Muscle layer of colon (tissue), 2 donors: ENCODE measurements around the gene RHOV.
A peak's percentile ranks its signal among the peaks of the same experiment; 100 is the strongest.

Experiments
- H3K27ac ChIP-seq: one replicate; pipeline ENCODE4 v1.7.0; 2013; ENCODE audit warnings: low read depth, mild to moderate bottlenecking, low read length, moderate library complexity
- H3K27me3 ChIP-seq, 2 donors: one replicate each; pipeline ENCODE4 v1.7.0; 2013; ENCODE audit warnings: low read length in 2 of 2, mild to moderate bottlenecking in 2 of 2; ENCODE audit not compliant: insufficient read depth in 2 of 2, control insufficient read depth in 1 of 2
- H3K36me3 ChIP-seq: one replicate; pipeline ENCODE4 v1.7.0; 2013; ENCODE audit warnings: mild to moderate bottlenecking, low read length; ENCODE audit not compliant: insufficient read depth
- H3K4me1 ChIP-seq: one replicate; pipeline ENCODE4 v1.7.0; 2013; ENCODE audit warnings: mild to moderate bottlenecking, low read length; ENCODE audit not compliant: insufficient read depth
- H3K4me3 ChIP-seq, 2 donors: one replicate each; pipeline ENCODE4 v1.7.0; 2013; ENCODE audit warnings: low read length in 2 of 2, low read depth in 1 of 2, mild to moderate bottlenecking in 1 of 2, moderate library complexity in 1 of 2
- H3K9ac ChIP-seq: one replicate; pipeline ENCODE4 v1.7.0; 2013; ENCODE audit warnings: low read length
- H3K9me3 ChIP-seq: one replicate; pipeline ENCODE4 v1.7.0; 2013; ENCODE audit warnings: mild to moderate bottlenecking, low read length
- donor health status: abdominal sarcoma.
- donor health status: Adenocarcinoma of cecum.

RHOV gene

DNA sequence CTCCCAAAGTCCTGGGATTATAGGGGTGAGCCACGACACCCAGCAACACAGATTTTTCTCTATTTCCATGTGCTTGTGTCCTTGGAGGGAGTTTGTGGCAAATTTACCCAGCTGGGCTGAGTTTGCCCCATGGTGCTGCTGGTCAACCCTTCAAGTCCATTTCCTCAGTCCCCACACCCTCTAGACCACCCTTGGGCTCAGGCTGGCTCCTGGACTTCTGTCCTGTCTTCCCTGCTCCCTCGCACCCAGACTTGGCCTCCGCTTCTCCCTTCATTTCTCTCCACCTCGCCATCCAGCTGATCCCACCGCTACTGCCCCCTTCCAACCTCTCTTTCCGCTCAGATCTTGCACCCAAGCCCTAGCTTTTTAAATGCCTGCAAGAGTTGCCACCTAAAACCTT, 7.3 kb upstream of the RHOV start:
- H3K36me3 ChIP-seq: no peaks in the 10 kb centered on the region
- H3K27me3 ChIP-seq: no peaks in the 10 kb centered on the region
- no peak overlapping the region for H3K27ac ChIP-seq
- no peak overlapping the region for H3K9ac ChIP-seq
- H3K4me3 ChIP-seq: no peak overlapping the region
- H3K4me1 ChIP-seq: no peaks in the 10 kb centered on the region
- no peaks in the 10 kb centered on the region for H3K9me3 ChIP-seq

DNA sequence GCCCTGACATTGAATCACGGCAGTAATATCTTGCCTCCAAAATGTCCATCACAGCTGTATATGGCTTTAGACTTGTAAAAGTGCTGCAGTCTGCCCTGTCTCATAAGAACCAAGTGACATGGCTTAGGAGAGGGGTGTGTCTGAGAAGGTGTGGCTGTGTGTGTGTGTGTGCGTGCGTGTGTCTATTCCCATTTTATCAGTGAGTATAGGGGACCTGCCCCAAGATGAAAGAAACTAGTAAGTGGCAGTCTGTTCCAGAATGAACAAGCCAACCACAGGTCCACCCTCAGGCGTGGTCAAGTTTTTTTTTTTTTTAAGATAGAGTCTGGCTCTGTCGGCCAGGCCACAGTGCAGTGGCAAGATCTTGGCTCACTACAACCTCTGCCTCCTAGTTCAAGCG, 5.6 kb upstream of the RHOV start:
- Histone ChIP-seq H3K27ac (no peak overlapping the region), H3K36me3 (no peaks in the 10 kb centered on the region), H3K9ac (no peak overlapping the region), H3K4me1 (no peaks in the 10 kb centered on the region), H3K4me3 (no peak overlapping the region), H3K9me3 (no peaks in the 10 kb centered on the region), H3K27me3 (no peaks in the 10 kb centered on the region)

DNA sequence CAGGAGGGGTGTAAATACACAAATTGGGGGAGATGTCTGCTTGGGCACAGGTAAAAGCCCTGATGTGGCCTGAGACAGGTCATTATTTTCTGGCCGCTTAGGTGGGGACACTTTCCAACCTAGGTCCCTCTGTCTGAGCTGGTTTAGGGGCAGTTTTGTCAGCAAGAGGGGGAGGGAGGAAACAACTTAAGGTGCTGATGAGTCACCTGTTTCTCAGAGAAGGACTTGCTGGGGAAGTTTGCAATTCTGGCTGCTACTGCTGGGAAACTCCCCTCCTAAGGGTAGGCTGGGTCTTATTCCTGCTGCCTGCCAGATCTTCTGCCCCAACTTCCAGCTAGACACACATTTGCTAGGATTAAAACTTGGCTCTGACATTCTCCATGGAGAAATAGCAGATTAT, 4.8 kb upstream of the RHOV start:
- no peaks in the 10 kb centered on the region for H3K36me3 ChIP-seq
- H3K9ac ChIP-seq: no peak overlapping the region
- H3K4me1 ChIP-seq: peaks cover 5% of the 10 kb centered on the region
- H3K4me3 ChIP-seq: no peak overlapping the region
- H3K9me3 ChIP-seq: no peaks in the 10 kb centered on the region
- H3K27ac ChIP-seq: no peak overlapping the region
- H3K27me3 ChIP-seq: peaks cover 0 to 2% of the 10 kb centered on the region in 2 donors

DNA sequence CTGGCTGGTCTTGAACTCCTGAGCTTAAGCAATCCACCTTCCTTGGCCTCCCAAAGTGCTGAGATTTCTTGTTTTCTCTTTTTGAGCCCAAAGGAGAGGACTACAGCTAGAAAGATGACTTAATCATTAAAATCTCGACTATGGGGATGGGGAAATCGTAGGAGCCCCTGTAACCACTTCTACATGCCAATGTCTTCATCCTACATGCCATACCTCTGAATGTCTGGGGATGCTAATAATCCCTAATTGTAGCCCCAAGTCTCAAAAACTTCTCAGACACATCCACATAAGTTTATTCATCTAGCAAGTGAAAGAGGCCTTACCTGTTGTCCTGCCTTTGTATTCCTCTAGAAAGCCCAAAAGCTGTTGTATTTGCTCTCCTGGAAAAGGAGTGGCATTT, 3.7 kb upstream of the RHOV start:
- Histone ChIP-seq H3K27me3 (peaks cover 0 to 13% of the 10 kb centered on the region in 2 donors), H3K4me3 (no peak overlapping the region), H3K4me1 (peaks cover 5% of the 10 kb centered on the region), H3K27ac (no peak overlapping the region), H3K9me3 (no peaks in the 10 kb centered on the region), H3K36me3 (no peaks in the 10 kb centered on the region), H3K9ac (no peak overlapping the region)

DNA sequence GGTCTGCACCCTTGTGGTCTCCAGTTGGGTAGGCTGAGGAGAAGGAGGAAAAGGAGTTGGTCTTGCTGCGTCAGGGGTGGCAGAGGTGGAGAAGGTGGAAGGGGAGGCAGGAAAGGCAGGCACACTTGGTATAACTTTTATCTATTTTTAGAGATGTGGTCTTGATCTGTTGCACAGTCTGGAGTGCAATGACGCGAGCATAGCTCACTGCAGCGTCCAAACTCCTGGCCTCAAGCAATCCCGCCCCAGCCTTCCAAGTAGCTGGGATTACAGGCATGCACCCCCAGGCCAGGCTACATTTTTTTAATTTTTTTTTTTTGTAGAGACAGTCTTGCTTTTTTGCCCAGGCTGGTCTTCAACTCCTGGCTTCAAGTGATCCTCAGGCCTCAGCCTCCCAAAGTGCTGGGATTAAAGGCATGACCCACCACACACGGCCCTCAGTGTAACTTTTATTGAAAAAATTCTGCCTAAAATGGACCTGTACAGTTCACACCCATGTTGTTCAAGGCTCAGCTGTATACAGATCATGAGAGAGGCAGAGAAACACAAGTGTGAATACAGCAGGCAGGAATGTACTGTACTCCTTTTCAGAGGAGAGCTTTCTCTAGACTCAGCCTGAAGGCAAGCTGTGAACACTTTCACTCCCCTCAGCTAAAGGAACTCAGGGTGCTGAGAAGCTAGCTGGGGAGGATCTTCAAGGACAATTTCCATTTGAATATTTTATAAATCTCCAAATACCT, 2.1 kb upstream of the RHOV start:
- H3K4me1 ChIP-seq: peaks cover 5% of the 10 kb centered on the region
- H3K27me3 ChIP-seq: peaks cover 0 to 17% of the 10 kb centered on the region in 2 donors
- no peak overlapping the region for H3K27ac ChIP-seq
- no peak overlapping the region for H3K9ac ChIP-seq
- H3K9me3 ChIP-seq: no peaks in the 10 kb centered on the region
- H3K4me3 ChIP-seq: no peak overlapping the region
- no peaks in the 10 kb centered on the region for H3K36me3 ChIP-seq

DNA sequence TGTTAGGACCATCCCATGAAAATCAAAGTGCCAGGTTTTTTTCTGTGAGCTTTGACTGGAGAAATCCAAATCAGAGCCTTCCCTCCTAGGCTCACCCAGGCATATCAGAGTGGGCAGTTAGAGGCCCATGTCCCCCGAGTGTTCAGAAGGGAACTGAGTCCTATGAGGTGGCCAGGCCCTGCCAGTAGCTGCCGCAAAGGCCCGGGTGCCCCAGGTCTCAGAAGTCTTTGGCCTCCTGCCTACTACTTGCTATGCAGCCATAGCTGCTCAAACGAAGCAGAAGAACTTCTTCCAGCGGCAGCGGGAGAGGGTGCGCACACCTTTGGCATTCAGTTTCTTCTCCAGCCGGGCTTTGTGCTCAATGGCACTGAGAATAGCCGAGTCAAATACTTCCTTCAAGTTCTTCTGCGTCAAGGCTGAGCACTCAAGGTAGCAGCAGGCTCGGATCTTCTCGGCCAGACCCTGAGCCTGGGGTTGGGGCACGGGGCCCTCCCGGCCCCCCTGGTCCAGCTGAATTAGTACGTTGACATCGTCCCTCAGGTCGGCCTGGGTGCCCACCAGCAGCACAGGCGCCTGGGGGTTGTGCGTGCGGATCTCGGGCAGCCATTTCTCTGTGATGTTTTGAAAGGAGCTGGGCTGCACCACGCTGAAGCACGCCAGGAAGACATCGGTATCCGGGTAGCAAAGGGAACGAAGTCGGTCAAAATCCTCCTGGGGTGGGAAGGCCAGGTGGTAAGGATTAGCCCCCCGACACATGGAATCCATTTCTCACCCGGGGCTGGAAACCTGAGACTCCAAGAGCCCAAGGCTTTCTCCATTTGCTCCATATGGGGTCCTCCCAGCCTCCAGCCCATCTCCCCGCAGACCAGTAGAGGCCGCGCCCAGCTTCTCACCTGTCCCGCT, 992 bp downstream of the RHOV start:
- Histone ChIP-seq H3K36me3 (no peaks in the 10 kb centered on the region), H3K9ac (no peak overlapping the region), H3K4me3 (peak overlapping the region in 1 of 2 donors; percentile 38), H3K9me3 (no peaks in the 10 kb centered on the region), H3K27me3 (peaks cover 0 to 17% of the 10 kb centered on the region in 2 donors), H3K4me1 (peaks cover 5% of the 10 kb centered on the region), H3K27ac (no peak overlapping the region)

DNA sequence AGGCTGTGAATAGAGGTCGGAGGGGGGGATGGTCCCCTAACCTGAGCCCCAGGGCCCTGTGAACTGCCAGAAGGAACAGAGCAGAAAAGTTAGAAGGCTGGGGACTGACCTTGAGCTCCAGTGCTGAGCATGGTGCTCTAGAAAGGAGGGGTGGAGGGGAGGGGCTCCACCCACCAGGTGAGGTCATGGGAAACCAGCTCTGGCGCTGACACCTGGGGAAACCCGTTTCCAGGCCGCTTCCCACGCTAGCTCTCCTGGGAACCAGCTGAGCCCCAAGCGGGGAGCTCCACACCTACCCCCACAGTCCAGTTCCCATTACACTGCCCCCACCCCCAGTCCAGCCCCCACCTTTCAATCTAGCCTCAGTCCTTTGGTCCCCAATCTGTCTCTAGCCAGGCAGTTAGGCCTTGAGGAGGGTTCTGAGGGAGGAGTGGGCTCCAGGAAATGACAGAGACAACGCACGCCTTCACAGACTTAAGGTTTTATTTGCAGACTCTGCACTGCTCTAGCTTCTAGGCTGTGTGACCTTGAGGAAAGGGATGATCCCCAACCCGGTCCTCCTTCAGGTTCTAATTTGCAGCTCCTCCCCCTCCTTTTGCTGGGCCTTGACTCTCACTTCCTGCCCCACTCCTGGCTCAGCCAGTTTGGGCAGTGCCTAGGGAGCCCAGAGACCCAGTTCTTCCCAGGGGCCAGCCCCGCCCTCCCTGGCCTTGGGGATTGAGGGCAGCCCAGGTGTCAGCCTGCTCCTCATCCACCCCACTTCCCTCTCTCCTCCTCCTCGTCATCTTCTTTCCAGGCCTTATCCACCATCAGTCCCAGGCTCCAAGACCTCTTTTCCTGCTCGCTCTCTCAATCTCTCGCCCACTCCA, 2.1 kb downstream of the RHOV start:
- Histone ChIP-seq H3K27me3 (peaks cover 0 to 17% of the 10 kb centered on the region in 2 donors), H3K27ac (no peak overlapping the region), H3K4me3 (no peak overlapping the region), H3K9ac (no peak overlapping the region), H3K4me1 (peaks cover 5% of the 10 kb centered on the region), H3K9me3 (no peaks in the 10 kb centered on the region), H3K36me3 (no peaks in the 10 kb centered on the region)

DNA sequence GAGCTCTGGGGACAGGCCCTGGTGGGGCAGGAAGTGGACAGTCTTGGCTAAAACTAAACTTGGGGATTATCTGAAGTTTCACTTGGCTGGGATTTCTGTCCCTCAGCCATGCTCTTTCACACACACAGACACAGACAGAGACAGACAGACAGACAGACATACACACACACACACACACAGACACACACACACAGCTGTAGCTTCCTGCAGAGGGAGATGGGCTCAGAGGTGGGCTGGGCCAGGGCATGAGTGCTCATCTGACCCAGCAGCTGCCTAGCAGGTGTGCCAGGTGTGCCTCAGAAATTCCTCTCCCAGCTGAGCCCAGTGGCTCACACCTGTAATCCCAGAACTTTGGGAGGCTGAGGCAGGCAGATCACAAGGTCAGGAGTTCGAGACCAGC, 3.3 kb downstream of the RHOV start:
- H3K9ac ChIP-seq: no peak overlapping the region
- H3K4me3 ChIP-seq: no peak overlapping the region
- no peaks in the 10 kb centered on the region for H3K9me3 ChIP-seq
- H3K27me3 ChIP-seq: peaks cover 0 to 21% of the 10 kb centered on the region in 2 donors
- no peak overlapping the region for H3K27ac ChIP-seq
- peaks cover 5% of the 10 kb centered on the region for H3K4me1 ChIP-seq
- H3K36me3 ChIP-seq: no peaks in the 10 kb centered on the region

DNA sequence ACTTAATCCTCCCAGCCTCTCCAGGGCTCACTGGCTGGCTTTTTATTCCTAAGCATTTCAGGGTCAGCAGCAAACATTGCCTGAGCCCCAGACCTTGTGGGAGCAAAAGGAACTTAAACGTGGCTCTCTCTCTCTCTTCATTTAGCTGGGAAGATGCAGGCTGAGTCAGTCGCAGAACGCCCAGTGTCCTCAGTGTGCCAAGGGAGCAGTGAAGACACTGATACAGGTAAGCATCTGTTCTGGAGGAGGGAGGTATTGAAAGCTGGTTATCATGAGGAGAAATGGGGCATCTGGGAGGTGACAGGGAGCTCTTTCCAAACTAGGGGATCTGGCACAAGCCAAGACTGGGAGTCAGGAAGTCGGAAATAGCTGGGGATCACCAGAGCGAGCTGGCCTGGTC, 4.3 kb downstream of the RHOV start:
- no peaks in the 10 kb centered on the region for H3K9me3 ChIP-seq
- H3K4me1 ChIP-seq: peaks cover 5% of the 10 kb centered on the region
- H3K36me3 ChIP-seq: no peaks in the 10 kb centered on the region
- H3K27me3 ChIP-seq: peaks cover 0 to 22% of the 10 kb centered on the region in 2 donors
- no peak overlapping the region for H3K4me3 ChIP-seq
- H3K9ac ChIP-seq: no peak overlapping the region
- no peak overlapping the region for H3K27ac ChIP-seq

DNA sequence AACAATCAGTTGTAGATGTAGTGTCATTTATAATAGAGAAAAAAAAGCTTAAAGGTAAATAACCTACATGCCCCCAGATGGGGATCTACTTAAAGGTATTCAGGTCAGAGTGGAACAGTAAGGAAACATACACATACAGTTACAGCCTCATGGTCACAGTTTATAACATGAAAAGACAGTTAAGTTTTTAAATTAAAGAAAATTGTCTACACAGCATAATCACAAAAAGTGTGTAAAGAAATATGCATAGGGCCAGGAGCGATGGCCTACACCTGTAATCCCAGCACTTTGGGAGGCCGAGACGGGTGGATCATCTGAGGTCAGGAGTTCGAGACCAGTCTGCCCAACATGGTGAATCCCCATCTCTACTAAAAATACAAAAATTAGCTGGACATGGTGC, 6.8 kb downstream of the RHOV start:
- Histone ChIP-seq H3K4me3 (no peak overlapping the region), H3K4me1 (no peaks in the 10 kb centered on the region), H3K27ac (no peak overlapping the region), H3K27me3 (peaks cover 0 to 12% of the 10 kb centered on the region in 2 donors), H3K36me3 (no peaks in the 10 kb centered on the region), H3K9me3 (no peaks in the 10 kb centered on the region), H3K9ac (no peak overlapping the region)

DNA sequence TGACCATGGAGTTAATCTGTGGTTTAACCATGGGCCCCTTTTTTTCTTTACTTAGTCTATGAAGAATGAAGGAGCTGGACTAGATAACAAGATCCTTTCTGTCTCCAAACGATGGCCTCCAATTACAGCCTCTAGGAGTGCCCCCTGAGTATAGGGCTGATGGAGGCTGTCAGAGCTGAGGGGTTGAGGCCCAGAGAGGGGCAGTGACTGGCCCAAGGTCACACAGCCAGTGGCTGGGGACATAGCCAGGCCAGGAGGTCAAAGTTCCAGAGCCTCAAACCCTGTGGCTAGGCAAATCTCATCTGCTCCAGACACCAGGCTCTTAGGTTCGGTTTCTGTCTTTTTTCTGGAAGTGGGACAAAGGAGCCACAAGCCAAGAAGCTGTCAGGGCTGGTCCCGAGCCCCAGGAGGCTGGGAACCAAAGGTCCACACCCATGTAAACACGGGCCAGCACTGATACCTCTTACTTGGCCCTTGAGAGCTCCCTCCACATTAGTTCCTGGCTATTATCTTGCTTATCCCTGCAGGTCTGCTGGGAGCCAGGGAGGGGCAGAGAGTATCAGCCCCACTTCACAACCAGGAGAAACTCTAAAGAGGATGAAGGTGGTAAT, 10.3 kb downstream of the RHOV start:
- no peaks in the 10 kb centered on the region for H3K4me1 ChIP-seq
- H3K36me3 ChIP-seq: no peaks in the 10 kb centered on the region
- H3K4me3 ChIP-seq: no peak overlapping the region
- H3K9ac ChIP-seq: no peak overlapping the region
- no peaks in the 10 kb centered on the region for H3K9me3 ChIP-seq
- H3K27ac ChIP-seq: no peak overlapping the region
- peaks cover 0 to 19% of the 10 kb centered on the region in 2 donors for H3K27me3 ChIP-seq
